Measurements from ENCODE around the gene TAOK1.

The TAOK1 gene

GRCh38 chr17:29390851-29391631, 878 bp downstream of the TAOK1 start:
- no peaks in the 10 kb centered on the region for H3K9me3 Mint-ChIP-seq
- peaks cover 33% of the 10 kb centered on the region for H3K36me3 Mint-ChIP-seq (ENCODE audit: insufficient read depth)
- peak in 2 of 3 experiments; percentile 7 to 15 for DNase-seq
- ATAC-seq (replicated peaks), result no peak
- H3K4me3 Mint-ChIP-seq, result peak overlapping the region; percentile 91 to 94
- no peaks in the 10 kb centered on the region for H3K27me3 Mint-ChIP-seq
- peak overlapping the region; percentile 96 to 98 for H3K27ac Mint-ChIP-seq
- peaks cover 31 to 48% of the 10 kb centered on the region in 2 donors for H3K4me1 Mint-ChIP-seq (ENCODE audit: low read depth in 2 of 2)

GRCh38 chr17:29393436-29393835, 3.3 kb downstream of the TAOK1 start:
- ATAC-seq (replicated peaks) (no peak), DNase-seq (no peak)
- H3K36me3 Mint-ChIP-seq (ENCODE audit: insufficient read depth), result peaks cover 41% of the 10 kb centered on the region
- H3K27me3 Mint-ChIP-seq, result no peaks in the 10 kb centered on the region
- no peaks in the 10 kb centered on the region for H3K9me3 Mint-ChIP-seq
- H3K27ac Mint-ChIP-seq, result peak overlapping the region; percentile 32 to 82
- peaks cover 32 to 53% of the 10 kb centered on the region in 2 donors for H3K4me1 Mint-ChIP-seq (ENCODE audit: low read depth in 2 of 2)
- H3K4me3 Mint-ChIP-seq, result peak overlapping the region in 1 of 2 donors; percentile 94

- H3K27ac Mint-ChIP-seq, result peak overlapping the region; percentile 53 to 77
- H3K36me3 Mint-ChIP-seq (ENCODE audit: insufficient read depth), result peaks cover 53% of the 10 kb centered on the region
- H3K4me1 Mint-ChIP-seq (ENCODE audit: low read depth in 2 of 2), result peaks cover 31 to 52% of the 10 kb centered on the region in 2 donors
- ATAC-seq (replicated peaks) (no peak), DNase-seq (no peak)
- H3K4me3 Mint-ChIP-seq, result no peak overlapping the region
- H3K27me3 Mint-ChIP-seq, result no peaks in the 10 kb centered on the region
- H3K9me3 Mint-ChIP-seq, result no peaks in the 10 kb centered on the region
Measured at GRCh38 chr17:29394761-29395160, 4.6 kb downstream of the TAOK1 start.

- ATAC-seq (replicated peaks) (no peak), DNase-seq (no peak)
- peaks cover 58% of the 10 kb centered on the region for H3K36me3 Mint-ChIP-seq (ENCODE audit: insufficient read depth)
- H3K9me3 Mint-ChIP-seq, result no peaks in the 10 kb centered on the region
- H3K27ac Mint-ChIP-seq, result no peak overlapping the region
- H3K4me3 Mint-ChIP-seq, result no peak overlapping the region
- peaks cover 32 to 52% of the 10 kb centered on the region in 2 donors for H3K4me1 Mint-ChIP-seq (ENCODE audit: low read depth in 2 of 2)
- no peaks in the 10 kb centered on the region for H3K27me3 Mint-ChIP-seq
Measured at GRCh38 chr17:29396066-29396465, 5.9 kb downstream of the TAOK1 start.

GRCh38 chr17:29399634-29400033, 9.5 kb downstream of the TAOK1 start:
- H3K27ac Mint-ChIP-seq, result no peak overlapping the region
- no peak overlapping the region for H3K4me3 Mint-ChIP-seq
- no peaks in the 10 kb centered on the region for H3K27me3 Mint-ChIP-seq
- ATAC-seq (replicated peaks), result no peak
- peaks cover 24 to 39% of the 10 kb centered on the region in 2 donors for H3K4me1 Mint-ChIP-seq (ENCODE audit: low read depth in 2 of 2)
- DNase-seq, result no peak
- peaks cover 66% of the 10 kb centered on the region for H3K36me3 Mint-ChIP-seq (ENCODE audit: insufficient read depth)
- no peaks in the 10 kb centered on the region for H3K9me3 Mint-ChIP-seq

GRCh38 chr17:29400818-29401217, 10.7 kb downstream of the TAOK1 start:
- no peaks in the 10 kb centered on the region for H3K9me3 Mint-ChIP-seq
- H3K27me3 Mint-ChIP-seq, result no peaks in the 10 kb centered on the region
- H3K4me1 Mint-ChIP-seq (ENCODE audit: low read depth in 2 of 2), result peaks cover 22 to 34% of the 10 kb centered on the region in 2 donors
- DNase-seq (no peak), ATAC-seq (replicated peaks) (no peak)
- no peak overlapping the region for H3K4me3 Mint-ChIP-seq
- H3K27ac Mint-ChIP-seq, result peak overlapping the region in 1 of 2 donors; percentile 53
- peaks cover 63% of the 10 kb centered on the region for H3K36me3 Mint-ChIP-seq (ENCODE audit: insufficient read depth)

GRCh38 chr17:29401258-29401657, 11.1 kb downstream of the TAOK1 start:
- Mint-ChIP-seq H3K36me3 (ENCODE audit: insufficient read depth) (peaks cover 62% of the 10 kb centered on the region), H3K27me3 (no peaks in the 10 kb centered on the region), H3K27ac (peak overlapping the region; percentile 5 to 53), H3K9me3 (no peaks in the 10 kb centered on the region), H3K4me3 (no peak overlapping the region), H3K4me1 (ENCODE audit: low read depth in 2 of 2) (peaks cover 24 to 39% of the 10 kb centered on the region in 2 donors)
- DNase-seq, result no peak
- no peak for ATAC-seq (replicated peaks)

- Mint-ChIP-seq H3K36me3 (ENCODE audit: insufficient read depth) (peaks cover 29% of the 10 kb centered on the region), H3K27ac (peak overlapping the region in 1 of 2 donors; percentile 45), H3K27me3 (no peaks in the 10 kb centered on the region), H3K4me3 (no peak overlapping the region), H3K9me3 (no peaks in the 10 kb centered on the region), H3K4me1 (ENCODE audit: low read depth in 2 of 2) (peaks cover 31 to 58% of the 10 kb centered on the region in 2 donors)
- no peak for DNase-seq
- no peak for ATAC-seq (replicated peaks)
Measured at GRCh38 chr17:29407856-29408255, 17.7 kb downstream of the TAOK1 start.

GRCh38 chr17:29409963-29410362, 19.8 kb downstream of the TAOK1 start:
- peaks cover 12% of the 10 kb centered on the region for H3K36me3 Mint-ChIP-seq (ENCODE audit: insufficient read depth)
- H3K27ac Mint-ChIP-seq, result peak overlapping the region in 1 of 2 donors; percentile 59
- no peak overlapping the region for H3K4me3 Mint-ChIP-seq
- DNase-seq, result no peak
- H3K9me3 Mint-ChIP-seq, result no peaks in the 10 kb centered on the region
- ATAC-seq (replicated peaks), result no peak
- H3K4me1 Mint-ChIP-seq (ENCODE audit: low read depth in 2 of 2), result peaks cover 27 to 54% of the 10 kb centered on the region in 2 donors
- no peaks in the 10 kb centered on the region for H3K27me3 Mint-ChIP-seq

- Mint-ChIP-seq H3K36me3 (ENCODE audit: insufficient read depth) (peaks cover 10% of the 10 kb centered on the region), H3K27me3 (no peaks in the 10 kb centered on the region), H3K27ac (peak overlapping the region; percentile 9 to 13), H3K9me3 (no peaks in the 10 kb centered on the region), H3K4me1 (ENCODE audit: low read depth in 2 of 2) (peaks cover 23 to 50% of the 10 kb centered on the region in 2 donors), H3K4me3 (no peak overlapping the region)
- no peak for ATAC-seq (replicated peaks)
- no peak for DNase-seq
Measured at GRCh38 chr17:29412780-29413565, 22.8 kb downstream of the TAOK1 start.

- no peak for ATAC-seq (replicated peaks)
- Mint-ChIP-seq H3K4me3 (no peak overlapping the region), H3K27ac (peak overlapping the region in 1 of 2 donors; percentile 83), H3K4me1 (ENCODE audit: low read depth in 2 of 2) (peaks cover 10 to 41% of the 10 kb centered on the region in 2 donors), H3K9me3 (no peaks in the 10 kb centered on the region), H3K36me3 (ENCODE audit: insufficient read depth) (peaks cover 26% of the 10 kb centered on the region), H3K27me3 (no peaks in the 10 kb centered on the region)
- DNase-seq, result no peak
Measured at GRCh38 chr17:29420128-29420527, 30.0 kb downstream of the TAOK1 start.

GRCh38 chr17:29430275-29430674, 40.1 kb downstream of the TAOK1 start:
- Mint-ChIP-seq H3K36me3 (ENCODE audit: insufficient read depth) (peaks cover 3% of the 10 kb centered on the region), H3K4me1 (ENCODE audit: low read depth in 2 of 2) (peaks cover 18 to 53% of the 10 kb centered on the region in 2 donors), H3K4me3 (no peak overlapping the region), H3K27me3 (no peaks in the 10 kb centered on the region), H3K27ac (peak overlapping the region in 1 of 2 donors; percentile 75), H3K9me3 (no peaks in the 10 kb centered on the region)
- DNase-seq (no peak), ATAC-seq (replicated peaks) (no peak)

GRCh38 chr17:29433541-29433940, 43.4 kb downstream of the TAOK1 start:
- H3K27ac Mint-ChIP-seq, result peak overlapping the region; percentile 39 to 76
- DNase-seq (no peak), ATAC-seq (replicated peaks) (no peak)
- H3K9me3 Mint-ChIP-seq, result no peaks in the 10 kb centered on the region
- H3K36me3 Mint-ChIP-seq (ENCODE audit: insufficient read depth), result peaks cover 3% of the 10 kb centered on the region
- peaks cover 12 to 39% of the 10 kb centered on the region in 2 donors for H3K4me1 Mint-ChIP-seq (ENCODE audit: low read depth in 2 of 2)
- H3K4me3 Mint-ChIP-seq, result peak overlapping the region; percentile 22 to 45
- no peaks in the 10 kb centered on the region for H3K27me3 Mint-ChIP-seq

Measured in effector memory CD8-positive, alpha-beta T cell (primary cell).